H9 (cell line): Measurements from ENCODE around the gene SLAMF1. TPM values are rescaled to one million over a fixed set of nuclear protein-coding genes. Genes with fewer than 3 reads are reported as not detected.

Source experiments
- DNase-seq: peaks from one replicate; pipeline ENCODE4 v3.0.0-alpha.2; 2017
- H2AFZ ChIP-seq: one replicate; pipeline ENCODE4 v1.6.1; 2013; ENCODE audit warnings: mild to moderate bottlenecking, low read length, control low read depth, moderate library complexity
- H2AK5ac ChIP-seq: 2 replicates; pipeline ENCODE4 v1.6.1; 2013; ENCODE audit warnings: low read length, control low read depth, mixed read lengths; ENCODE audit not compliant: insufficient read length
- H2BK120ac ChIP-seq: one replicate; pipeline ENCODE4 v1.6.1; 2013; ENCODE audit warnings: low read depth, mild to moderate bottlenecking, low read length, control low read depth, inconsistent platforms; ENCODE audit not compliant: poor library complexity, severe bottlenecking
- H2BK12ac ChIP-seq: 2 replicates; pipeline ENCODE4 v1.6.1; 2013; ENCODE audit warnings: low read length, control low read depth, mixed read lengths, low read depth; ENCODE audit not compliant: insufficient read length
- H2BK15ac ChIP-seq: 2 replicates; pipeline ENCODE4 v1.6.1; 2013; ENCODE audit warnings: low read depth, low read length, control low read depth
- H2BK20ac ChIP-seq: one replicate; pipeline ENCODE4 v1.6.1; 2013; ENCODE audit warnings: low read depth, mild to moderate bottlenecking, low read length, control low read depth, inconsistent platforms; ENCODE audit not compliant: poor library complexity, severe bottlenecking
- H2BK5ac ChIP-seq: 2 replicates; pipeline ENCODE4 v1.6.1; 2013; ENCODE audit warnings: low read length, control low read depth, mixed read lengths; ENCODE audit not compliant: insufficient read length
- H3K14ac ChIP-seq: 2 replicates; pipeline ENCODE4 v1.6.1; 2013; ENCODE audit warnings: low read length, control low read depth; ENCODE audit not compliant: insufficient read depth
- H3K18ac ChIP-seq: 2 replicates; pipeline ENCODE4 v1.6.1; 2013; ENCODE audit warnings: low read depth, mild to moderate bottlenecking, mixed read lengths, low read length, control low read depth; ENCODE audit not compliant: insufficient read length
- H3K23ac ChIP-seq: 2 replicates; pipeline ENCODE4 v1.6.1; 2013; ENCODE audit warnings: low read length, control low read depth, mixed read lengths, low read depth; ENCODE audit not compliant: insufficient read length
- H3K23me2 ChIP-seq: 2 replicates; pipeline ENCODE4 v1.6.1; 2013; ENCODE audit warnings: low read depth, mild to moderate bottlenecking, mixed read lengths, low read length, control low read depth; ENCODE audit not compliant: insufficient read length, poor library complexity, severe bottlenecking
- H3K27ac ChIP-seq: 2 replicates; pipeline ENCODE4 v1.5.1; 2013; ENCODE audit warnings: low read length, control low read depth, mixed read lengths, low read depth; ENCODE audit not compliant: insufficient read length
- H3K27me3 ChIP-seq: 2 replicates; pipeline ENCODE4 v1.6.1; 2013; ENCODE audit warnings: low read length, control low read depth, inconsistent platforms; ENCODE audit not compliant: insufficient read depth
- H3K4ac ChIP-seq: 2 replicates; pipeline ENCODE4 v1.6.1; 2013; ENCODE audit warnings: low read depth, mild to moderate bottlenecking, control low read depth, inconsistent platforms, low read length, moderate library complexity
- H3K4me1 ChIP-seq: 2 replicates; pipeline ENCODE4 v1.6.1; 2013; ENCODE audit warnings: low read length, control low read depth, inconsistent platforms; ENCODE audit not compliant: insufficient read depth
- H3K4me2 ChIP-seq: 2 replicates; pipeline ENCODE4 v1.6.1; 2013; ENCODE audit warnings: low read length, control low read depth, mixed read lengths; ENCODE audit not compliant: insufficient read length, insufficient read depth
- H3K56ac ChIP-seq: 2 replicates; pipeline ENCODE4 v1.6.1; 2013; ENCODE audit warnings: low read depth, mild to moderate bottlenecking, mixed read lengths, low read length, control low read depth; ENCODE audit not compliant: insufficient read length
- H3K79me1 ChIP-seq: 2 replicates; pipeline ENCODE4 v1.6.1; 2013; ENCODE audit warnings: low read depth, mild to moderate bottlenecking, moderate library complexity, low read length, control low read depth, inconsistent platforms; ENCODE audit not compliant: insufficient read depth, poor library complexity, severe bottlenecking
- H3K79me2 ChIP-seq: 2 replicates; pipeline ENCODE4 v1.6.1; 2013; ENCODE audit warnings: low read length, control low read depth, inconsistent platforms; ENCODE audit not compliant: insufficient read depth
- H3K9ac ChIP-seq: 2 replicates; pipeline ENCODE4 v1.6.1; 2013; ENCODE audit warnings: low read length, control low read depth, mixed read lengths; ENCODE audit not compliant: insufficient read length; ENCODE audit errors: extremely low read depth
- H3K9me3 ChIP-seq: one replicate; pipeline ENCODE4 v1.6.1; 2013; ENCODE audit warnings: low read depth, low read length, inconsistent platforms; ENCODE audit not compliant: control insufficient read depth
- H3T11ph ChIP-seq: one replicate; pipeline ENCODE4 v1.6.1; 2013; ENCODE audit warnings: mild to moderate bottlenecking, low read length, control low read depth, inconsistent platforms
- H4K20me1 ChIP-seq: one replicate; pipeline ENCODE4 v1.6.1; 2013; ENCODE audit not compliant: control insufficient read depth, insufficient read length, insufficient read depth
- H4K5ac ChIP-seq: 2 replicates; pipeline ENCODE4 v1.6.1; 2013; ENCODE audit warnings: low read depth, mild to moderate bottlenecking, mixed read lengths, low read length, control low read depth; ENCODE audit not compliant: insufficient read length
- H4K8ac ChIP-seq: replicated peaks from 2 replicates; pipeline ENCODE4 v1.6.1; 2013; ENCODE audit warnings: low read length, control low read depth, mixed read lengths, low read depth; ENCODE audit not compliant: insufficient read length
- H4K91ac ChIP-seq: 2 replicates; pipeline ENCODE4 v1.6.1; 2013; ENCODE audit warnings: low read depth, mild to moderate bottlenecking, moderate library complexity, mixed read lengths, low read length, control low read depth; ENCODE audit not compliant: insufficient read length
- H3K27ac Mint-ChIP-seq, 3 experiments: 2 replicates in 2 of 3; 3 replicates in 1 of 3; pipeline ENCODE4 v1.8.0; 2020 to 2021; ENCODE audit warnings: mixed read lengths in 3 of 3, mild to moderate bottlenecking in 1 of 3, moderate library complexity in 1 of 3
- H3K27me3 Mint-ChIP-seq: 2 replicates; pipeline ENCODE4 v1.8.0; 2021; ENCODE audit warnings: low read depth, mild to moderate bottlenecking, moderate library complexity, mixed read lengths
- H3K36me3 Mint-ChIP-seq, 3 experiments: 2 replicates in 2 of 3; 3 replicates in 1 of 3; pipeline ENCODE4 v1.8.0; 2020 to 2021; ENCODE audit warnings: low read depth in 3 of 3, mixed read lengths in 3 of 3; ENCODE audit not compliant: insufficient read depth in 1 of 3
- H3K4me1 Mint-ChIP-seq, 2 experiments: 2 replicates each; pipeline ENCODE4 v1.8.0; 2020; ENCODE audit warnings: mixed read lengths in 2 of 2
- H3K4me3 Mint-ChIP-seq, 2 experiments: 2 replicates in 1 of 2; 3 replicates in 1 of 2; pipeline ENCODE4 v1.8.0; 2020 to 2021; ENCODE audit warnings: mild to moderate bottlenecking in 2 of 2, mixed read lengths in 2 of 2, moderate library complexity in 1 of 2
- H3K9me3 Mint-ChIP-seq, 2 experiments: 2 replicates in 1 of 2; 3 replicates in 1 of 2; pipeline ENCODE4 v1.8.0; 2020; ENCODE audit warnings: mild to moderate bottlenecking in 2 of 2, mixed read lengths in 2 of 2, moderate library complexity in 1 of 2
- CTCF ChIP-seq: fragments of 200-600 bp; sonication (generic); conservative IDR thresholded peaks from 3 replicates; pipeline ENCODE4 v1.8.0; 2021; ENCODE audit warnings: antibody characterized with exemption, mild to moderate bottlenecking
- WGBS: extraction: QIAGEN DNeasy Blood & Tissue Kit; methylation state at CpG from one replicate; pipeline ENCODE4 v1.1.7; 2013; ENCODE audit warnings: missing lambda C conversion rate, low lambda C conversion rate, mixed read lengths; ENCODE audit not compliant: insufficient read length; ENCODE audit errors: extremely low coverage; 5-methylcytosine and 5-hydroxymethylcytosine counted together
- total RNA-seq: library from RNA; stranded (reverse); gene quantifications from 2 replicates; pipeline ENCODE4 v1.2.1, GENCODE V29; 2021

SLAMF1 gene
- total RNA-seq, 1 experiment from 2014 or later: not detected

- Histone ChIP-seq H3K27ac (no peak overlapping the region), H3T11ph (no peak overlapping the region), H3K14ac (no peak overlapping the region), H2BK20ac (no peak overlapping the region), H3K23me2 (no peaks in the 10 kb centered on the region), H3K18ac (no peak overlapping the region), H2BK5ac (no peak overlapping the region), H3K9me3 (no peaks in the 10 kb centered on the region), H3K4ac (no peak overlapping the region), H3K79me2 (no peaks in the 10 kb centered on the region), H3K56ac (no peak overlapping the region), H3K27me3 (no peaks in the 10 kb centered on the region), H3K4me2 (no peak overlapping the region), H2BK15ac (no peak overlapping the region), H4K8ac (no peak overlapping the region), H3K9ac (no peak overlapping the region), H2BK12ac (no peak overlapping the region), H2AK5ac (no peak overlapping the region), H4K20me1 (no peaks in the 10 kb centered on the region), H4K91ac (no peak overlapping the region), H3K23ac (no peak overlapping the region), H3K4me1 (no peaks in the 10 kb centered on the region), H2AFZ (no peak overlapping the region), H4K5ac (no peak overlapping the region), H2BK120ac (no peak overlapping the region), H3K79me1 (no peaks in the 10 kb centered on the region)
- Mint-ChIP-seq H3K36me3 (peaks cover 13 to 31% (median 21%) of the 10 kb centered on the region in 3 experiments), H3K27me3 (no peaks in the 10 kb centered on the region; the same call in 1 of the 2 replicates), H3K27ac (peak overlapping the region in 1 of 3 experiments; percentile 11; a peak in 1 of 7 replicates), H3K4me3 (no peak overlapping the region), H3K9me3 (peaks cover 34 to 37% of the 10 kb centered on the region in 2 experiments), H3K4me1 (peaks cover 16 to 35% of the 10 kb centered on the region in 2 experiments)
- peak; percentile 12; the same call in 1 of the 3 replicates for TF ChIP-seq CTCF
- no CpG with 5 or more reads among the region's 2 CpGs for WGBS
- DNase-seq: no peak
Observed at GRCh38 chr1:160605205-160605604, 41.6 kb downstream of the SLAMF1 start.
